Progenitor cell of endocrine pancreas (in vitro differentiated cells): Measurements from ENCODE around the gene SLC41A3. TPM values are rescaled to one million over a fixed set of nuclear protein-coding genes. Genes with fewer than 3 reads are reported as not detected.

Experiments used
- DNase-seq: peaks from one replicate; pipeline ENCODE4 v3.0.0; 2021; ENCODE audit warnings: low spot score; ENCODE audit not compliant: unreplicated experiment
- H3K27ac Mint-ChIP-seq: 2 replicates; pipeline ENCODE4 v1.8.0; 2021; ENCODE audit warnings: mild to moderate bottlenecking, moderate library complexity, mixed read lengths
- H3K27me3 Mint-ChIP-seq: 2 replicates; pipeline ENCODE4 v1.8.0; 2021; ENCODE audit warnings: mixed read lengths
- H3K36me3 Mint-ChIP-seq: 2 replicates; pipeline ENCODE4 v1.8.0; 2022; ENCODE audit warnings: mixed read lengths; ENCODE audit not compliant: insufficient read depth
- H3K4me1 Mint-ChIP-seq: 2 replicates; pipeline ENCODE4 v1.8.0; 2021; ENCODE audit warnings: low read depth, mixed read lengths
- H3K4me3 Mint-ChIP-seq: 2 replicates; pipeline ENCODE4 v1.8.0; 2021; ENCODE audit warnings: low read depth, mild to moderate bottlenecking, moderate library complexity, mixed read lengths
- H3K9me3 Mint-ChIP-seq: 2 replicates; pipeline ENCODE4 v1.8.0; 2021; ENCODE audit warnings: low read depth, mixed read lengths
- CTCF ChIP-seq: fragments of 200-600 bp; sonication (generic); IDR thresholded peaks from one replicate; pipeline ENCODE4 v1.5.0; 2021; ENCODE audit warnings: antibody characterized with exemption, mild to moderate bottlenecking; ENCODE audit not compliant: unreplicated experiment
- total RNA-seq: library from RNA; stranded (reverse); gene quantifications from 2 replicates; pipeline ENCODE4 v1.2.1, GENCODE V29; 2021

Gene SLC41A3
- total RNA-seq, 1 donor from 2014 or later: 62.4 TPM

GRCh38 chr3:126061301-126062032, 22.5 kb downstream of the SLC41A3 start:
- H3K27ac Mint-ChIP-seq: no peak overlapping the region
- peaks cover 18% of the 10 kb centered on the region for H3K36me3 Mint-ChIP-seq

GRCh38 chr3:126060613-126061145, 23.2 kb downstream of the SLC41A3 start:
- H3K27ac Mint-ChIP-seq: no peak overlapping the region
- no peaks in the 10 kb centered on the region for H3K9me3 Mint-ChIP-seq
- no peak for DNase-seq
- H3K36me3 Mint-ChIP-seq: peaks cover 10% of the 10 kb centered on the region
- no peak overlapping the region for H3K4me3 Mint-ChIP-seq
- TF ChIP-seq CTCF: no peak
- peaks cover 5% of the 10 kb centered on the region for H3K4me1 Mint-ChIP-seq
- no peaks in the 10 kb centered on the region for H3K27me3 Mint-ChIP-seq

More at GRCh38 chr3:126061301-126062032, 22.5 kb downstream of the SLC41A3 start:
- no peaks in the 10 kb centered on the region for H3K27me3 Mint-ChIP-seq
- TF ChIP-seq CTCF: no peak
- DNase-seq: no peak
- H3K4me1 Mint-ChIP-seq: peaks cover 8% of the 10 kb centered on the region
- H3K4me3 Mint-ChIP-seq: no peak overlapping the region
- H3K9me3 Mint-ChIP-seq: no peaks in the 10 kb centered on the region

- no peak for DNase-seq
- Mint-ChIP-seq H3K27ac (no peak overlapping the region), H3K9me3 (no peaks in the 10 kb centered on the region), H3K4me3 (no peak overlapping the region), H3K4me1 (peaks cover 5% of the 10 kb centered on the region), H3K27me3 (no peaks in the 10 kb centered on the region), H3K36me3 (peaks cover 6% of the 10 kb centered on the region)
- TF ChIP-seq CTCF: no peak
Measured at GRCh38 chr3:126058666-126059065, 25.3 kb downstream of the SLC41A3 start.

- no peak for TF ChIP-seq CTCF
- no peak for DNase-seq
- H3K9me3 Mint-ChIP-seq: no peaks in the 10 kb centered on the region
- H3K4me1 Mint-ChIP-seq: peaks cover 6% of the 10 kb centered on the region
- no peak overlapping the region for H3K27ac Mint-ChIP-seq
- H3K27me3 Mint-ChIP-seq: no peaks in the 10 kb centered on the region
- no peak overlapping the region for H3K4me3 Mint-ChIP-seq
- peaks cover 6% of the 10 kb centered on the region for H3K36me3 Mint-ChIP-seq
Measured at GRCh38 chr3:126057936-126058335, 26.0 kb downstream of the SLC41A3 start.

- Mint-ChIP-seq H3K9me3 (no peaks in the 10 kb centered on the region), H3K36me3 (peaks cover 6% of the 10 kb centered on the region), H3K4me3 (no peak overlapping the region), H3K4me1 (peaks cover 6% of the 10 kb centered on the region), H3K27ac (no peak overlapping the region), H3K27me3 (no peaks in the 10 kb centered on the region)
- no peak for DNase-seq
- TF ChIP-seq CTCF: no peak
Measured at GRCh38 chr3:126057501-126057819, 26.5 kb downstream of the SLC41A3 start.
